Measurements from ENCODE around the gene USP7.

The USP7 gene

GRCh38 chr16:8865145-8865882 is 98.4 kb downstream of the USP7 start:
- no peak for TF ChIP-seq CTCF (IDR thresholded peaks at IDR 0.05; ENCODE audit: low read depth, low read length, missing control alignments)
- H3K4me3 ChIP-seq (replicated peaks; ENCODE audit: low read depth, low read length): no peak overlapping the region
- DNase-seq (ENCODE audit: extremely low read depth, low read depth): no peak

- no peak overlapping the region for H3K4me3 ChIP-seq (replicated peaks; ENCODE audit: low read depth, low read length)
- no peak for DNase-seq (ENCODE audit: extremely low read depth, low read depth)
- no peak for TF ChIP-seq CTCF (IDR thresholded peaks at IDR 0.05; ENCODE audit: low read depth, low read length, missing control alignments)
Measured at GRCh38 chr16:8864480-8865110, 99.1 kb downstream of the USP7 start.

- no peak for DNase-seq (ENCODE audit: extremely low read depth, low read depth)
- TF ChIP-seq CTCF (IDR thresholded peaks at IDR 0.05; ENCODE audit: low read depth, low read length, missing control alignments): no peak
- no peak overlapping the region for H3K4me3 ChIP-seq (replicated peaks; ENCODE audit: low read depth, low read length)
Measured at GRCh38 chr16:8863594-8864424, 99.9 kb downstream of the USP7 start.

GRCh38 chr16:8862309-8863130 is 101.2 kb downstream of the USP7 start:
- no peak overlapping the region for H3K4me3 ChIP-seq (replicated peaks; ENCODE audit: low read depth, low read length)
- no peak for TF ChIP-seq CTCF (IDR thresholded peaks at IDR 0.05; ENCODE audit: low read depth, low read length, missing control alignments)
- DNase-seq (ENCODE audit: extremely low read depth, low read depth): no peak

- no peak for DNase-seq (ENCODE audit: extremely low read depth, low read depth)
- no peak overlapping the region for H3K4me3 ChIP-seq (replicated peaks; ENCODE audit: low read depth, low read length)
- no peak for TF ChIP-seq CTCF (IDR thresholded peaks at IDR 0.05; ENCODE audit: low read depth, low read length, missing control alignments)
Measured at GRCh38 chr16:8861563-8862308, 102.0 kb downstream of the USP7 start.
